Hypothalamus (tissue), 51 donors: Measurements from ENCODE around the gene MAP2K5.
A peak's percentile ranks its signal among the peaks of the same experiment; 100 is the strongest.
"Not testable (repeated sequence)": the region's sequence is repeated elsewhere in the genome, so short reads cannot be mapped to it uniquely, and the experiment has no call there.

Source experiments
- DNase-seq, 51 donors: peaks; one replicate each; lab custom pipeline; 2025; lab: John Stamatoyannopoulos, UW

The MAP2K5 gene

DNA sequence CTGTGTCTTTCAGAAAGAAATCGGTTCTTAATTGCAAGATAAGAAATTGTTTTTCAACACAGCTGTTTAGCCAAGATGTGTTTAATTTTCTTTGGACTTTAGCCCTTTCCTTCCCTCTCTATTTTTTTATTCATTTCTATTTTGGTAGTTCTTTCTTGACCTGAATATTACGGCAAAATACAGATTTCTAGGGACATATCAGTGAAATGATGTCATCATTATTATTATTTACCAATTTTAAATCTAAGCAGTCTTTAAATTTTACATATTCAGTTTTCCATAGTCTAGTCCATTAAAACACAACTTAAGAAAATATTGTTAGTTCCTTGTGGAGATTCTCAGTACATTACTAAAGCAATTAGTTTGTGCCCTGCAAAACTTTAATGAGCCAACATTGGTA lies 104.3 kb downstream of the MAP2K5 start:
- no peak for DNase-seq

- DNase-seq: no peak
These were observed 110.1 kb downstream of the MAP2K5 start for GRCh38 chr15:67652586-67652985.

DNA sequence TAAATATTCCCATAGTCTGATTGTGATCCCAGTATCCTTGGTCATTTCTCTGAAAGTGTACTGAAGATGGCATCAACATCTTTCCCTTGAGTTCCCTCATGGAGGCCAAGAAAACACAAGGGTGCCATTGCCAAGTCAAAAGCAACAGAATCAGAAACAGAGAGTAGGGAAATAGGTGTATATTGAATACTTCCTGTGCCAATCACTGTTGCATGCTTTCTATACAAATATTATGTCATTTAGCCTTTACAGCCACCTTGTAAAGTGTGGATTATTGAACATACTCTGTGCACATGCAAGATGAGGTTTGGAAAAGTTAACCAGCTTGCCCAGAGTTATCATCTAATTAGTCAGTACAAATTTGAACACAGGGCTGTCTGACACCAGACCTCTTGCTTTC lies 117.9 kb downstream of the MAP2K5 start:
- DNase-seq: no peak

GRCh38 chr15:67660874-67661606 lies 118.5 kb downstream of the MAP2K5 start:
- DNase-seq: no peak

DNA sequence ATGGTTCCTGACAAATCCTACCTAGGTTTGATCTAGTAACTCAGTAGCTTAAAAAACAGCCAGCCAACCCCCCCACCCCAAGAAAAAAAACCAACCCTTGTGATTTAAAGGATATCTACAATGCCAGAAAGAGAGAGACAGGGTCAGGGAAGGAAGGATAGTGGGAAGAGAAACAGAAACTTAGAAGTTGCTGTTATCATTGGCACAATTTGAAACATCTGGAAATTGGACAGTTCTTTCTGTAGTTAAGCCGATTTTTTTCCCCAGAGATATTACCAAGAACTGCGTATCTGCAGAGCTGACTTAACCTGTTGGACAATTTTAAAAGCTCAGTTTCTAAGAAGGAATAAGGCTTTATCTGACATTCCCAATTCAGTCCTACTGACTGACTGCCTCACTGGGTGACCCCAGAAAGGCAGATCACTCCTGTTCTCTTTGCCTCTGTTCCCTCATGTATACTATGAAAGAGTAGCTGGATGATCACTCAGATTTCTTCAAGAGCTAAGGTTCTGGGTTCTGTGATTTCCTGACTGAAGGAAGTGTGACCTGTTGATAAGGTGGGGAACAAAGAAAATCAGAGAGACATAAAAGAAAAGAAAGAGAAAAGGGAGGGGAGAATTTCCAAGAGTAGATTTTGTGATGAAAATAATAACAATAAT lies 128.3 kb downstream of the MAP2K5 start:
- DNase-seq: no peak

- not testable (repeated sequence) for DNase-seq
These were observed 130.3 kb downstream of the MAP2K5 start for GRCh38 chr15:67672834-67673233.

DNA sequence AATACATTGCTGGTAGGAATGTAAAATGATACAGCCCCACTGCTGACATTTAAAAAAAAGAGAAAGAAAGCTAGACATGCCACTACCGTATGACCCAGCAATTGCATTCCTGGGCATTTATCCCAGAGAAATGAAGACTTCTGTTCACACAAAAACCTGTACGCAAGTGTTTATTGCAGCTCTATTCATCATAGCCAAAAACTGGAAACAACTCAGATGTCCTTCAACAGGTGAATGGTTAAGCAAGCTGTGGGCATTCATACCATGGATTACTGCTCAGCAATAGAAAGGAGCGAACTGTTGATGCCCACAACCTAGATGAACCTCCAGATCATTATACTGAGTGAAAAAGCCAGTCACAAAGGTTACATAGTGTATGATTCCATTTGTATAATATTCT lies 132.5 kb downstream of the MAP2K5 start:
- DNase-seq: no peak

GRCh38 chr15:67678089-67678488 lies 135.6 kb downstream of the MAP2K5 start:
- DNase-seq: no peak

GRCh38 chr15:67678993-67679392 lies 136.5 kb downstream of the MAP2K5 start:
- DNase-seq: no peak

DNA sequence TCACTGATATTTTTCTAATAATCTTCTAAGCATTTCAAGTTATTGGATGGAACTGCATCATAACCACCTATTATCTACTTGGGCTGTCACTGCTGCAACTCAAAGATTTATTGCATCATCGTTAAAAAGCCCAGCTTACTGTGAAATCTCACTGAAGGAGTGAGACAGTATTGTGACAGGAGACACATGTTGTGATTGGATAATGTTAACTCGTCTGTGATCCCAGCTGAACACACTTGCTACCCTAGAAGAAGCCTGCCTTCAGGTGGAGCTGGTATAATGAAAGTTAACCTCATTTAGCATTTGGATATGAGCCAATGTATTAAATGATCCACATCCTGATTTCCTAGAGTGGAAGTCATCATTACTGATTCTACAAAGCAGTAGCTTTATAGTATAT lies 138.1 kb downstream of the MAP2K5 start:
- no peak for DNase-seq

GRCh38 chr15:67685008-67685599 lies 142.6 kb downstream of the MAP2K5 start:
- no peak for DNase-seq

GRCh38 chr15:67685716-67686115 lies 143.2 kb downstream of the MAP2K5 start:
- DNase-seq: no peak

DNA sequence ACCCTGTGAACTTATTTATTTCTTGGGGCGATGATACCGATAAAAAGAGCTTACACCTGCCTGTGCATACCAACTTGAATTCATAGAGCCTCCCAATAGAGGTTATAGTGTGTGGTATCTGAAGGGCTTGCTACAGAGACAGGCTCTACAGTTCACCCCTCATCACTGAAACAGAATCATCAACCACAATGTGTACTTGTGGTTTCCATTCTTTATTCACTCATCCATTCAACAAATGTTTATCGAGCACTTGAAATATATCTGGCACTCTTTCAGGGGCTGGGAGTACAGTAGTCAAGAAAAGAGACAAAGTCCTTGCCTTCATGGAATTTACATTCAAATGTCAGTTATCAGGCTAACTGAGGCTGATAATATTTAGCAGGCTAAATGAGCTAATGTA lies 148.4 kb downstream of the MAP2K5 start:
- no peak for DNase-seq

DNA sequence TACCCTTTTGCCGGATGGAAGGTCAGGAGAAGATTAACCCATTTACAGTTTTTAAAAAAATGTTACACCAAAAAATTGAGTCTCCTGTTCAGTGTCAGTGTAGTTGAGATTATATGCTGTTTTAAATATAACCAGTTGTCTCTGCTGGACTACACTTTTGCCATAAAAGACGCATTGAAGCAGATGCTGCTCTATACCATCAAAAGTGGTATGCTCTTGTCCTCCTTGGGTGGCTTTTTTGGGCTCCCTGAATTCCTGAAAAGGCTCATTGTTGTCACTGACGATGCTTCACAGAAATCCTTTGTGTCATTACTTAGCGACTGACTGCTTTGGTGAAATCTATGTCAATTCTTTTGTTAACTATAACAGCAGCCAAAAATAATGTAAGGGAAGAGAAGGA lies 148.9 kb downstream of the MAP2K5 start:
- DNase-seq: peak in 4 of 51 donors; percentile 2 to 14 (median 4)

GRCh38 chr15:67692573-67692972 lies 150.1 kb downstream of the MAP2K5 start:
- no peak for DNase-seq

GRCh38 chr15:67696087-67696486 lies 153.6 kb downstream of the MAP2K5 start:
- no peak for DNase-seq

- no peak for DNase-seq
These were observed 157.5 kb downstream of the MAP2K5 start for GRCh38 chr15:67700023-67700422.

DNA sequence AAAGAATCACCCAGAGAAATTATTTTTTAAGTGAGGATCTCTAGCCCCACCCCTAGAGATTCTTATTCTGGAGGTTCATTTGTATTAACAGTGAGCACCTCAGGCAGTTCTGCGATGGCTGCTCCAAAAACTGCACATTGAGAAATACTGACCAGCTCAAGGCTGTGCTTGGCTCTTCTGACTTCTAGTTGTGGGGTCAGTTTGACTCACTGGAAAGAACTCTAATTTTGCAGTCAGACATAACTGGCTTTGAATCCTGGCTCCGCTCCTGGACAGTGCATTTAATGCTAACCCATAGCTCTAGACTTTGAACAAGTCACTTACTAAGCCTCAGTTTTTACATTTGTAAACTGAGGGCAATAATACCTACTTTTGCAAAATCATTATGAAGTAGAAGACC lies 159.2 kb downstream of the MAP2K5 start:
- no peak for DNase-seq

DNA sequence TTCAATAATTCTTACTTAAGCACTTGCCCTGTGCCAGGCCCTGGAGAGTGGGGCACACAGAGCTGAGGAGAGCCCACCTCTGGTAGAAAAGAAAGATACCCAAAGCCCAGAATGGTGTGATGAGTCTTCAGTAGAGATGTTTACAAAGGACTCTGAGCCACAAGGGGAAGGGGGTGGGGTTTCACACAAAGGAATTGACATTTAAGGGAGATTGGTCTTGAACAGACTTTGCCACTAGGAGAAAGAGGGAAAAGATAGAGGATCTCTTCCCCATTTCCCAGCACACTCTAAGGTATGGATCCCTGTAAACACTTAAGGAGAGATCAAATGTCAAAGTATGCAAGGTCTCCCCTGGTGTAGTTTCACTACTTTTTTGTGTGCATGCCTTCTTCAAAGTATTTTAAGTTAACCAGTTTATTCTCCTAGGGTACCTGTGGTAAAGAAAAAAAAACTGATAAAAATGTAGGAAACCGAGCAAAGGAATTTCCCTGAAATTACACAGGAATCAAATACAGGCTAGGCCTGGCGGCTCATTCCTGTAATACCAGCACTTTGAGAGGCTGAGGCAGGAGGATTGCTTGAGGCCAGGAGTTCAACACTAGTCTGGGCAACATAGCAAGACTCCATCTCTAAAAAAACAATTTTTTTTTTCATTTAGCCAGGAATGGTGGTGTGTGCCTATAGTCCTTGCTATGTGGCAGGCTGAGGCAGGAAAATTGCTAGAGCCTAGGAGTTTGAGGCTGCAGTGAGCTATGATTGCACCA lies 165.2 kb downstream of the MAP2K5 start:
- DNase-seq: no peak

GRCh38 chr15:67708500-67708899 lies 166.0 kb downstream of the MAP2K5 start:
- no peak for DNase-seq

- peak in 4 of 51 donors; percentile 2 to 29 (median 7) for DNase-seq
These were observed 172.7 kb downstream of the MAP2K5 start for GRCh38 chr15:67715170-67715569.
